Measurements from ENCODE around the gene PPA1. TPM values are rescaled to one million over a fixed set of nuclear protein-coding genes. Genes with fewer than 3 reads are reported as not detected.
"Not testable (repeated sequence)": the region's sequence is repeated elsewhere in the genome, so short reads cannot be mapped to it uniquely, and the experiment has no call there.

PPA1 gene
- 187 and 192 TPM in 2 replicates for total RNA-seq

GRCh38 chr10:70233109-70233938, at the start of gene PPA1:
TSS of gene PPA1 (minus strand) at chr10:70233429. CDS start at chr10:70233327, 102 bp downstream.
- intact Hi-C loops (cut with micrococcal nuclease) = loop anchor here (1.0 to 5.0 kb wide), 11 partner anchors 12 to 1513 kb away; partner anchors contain the start of genes CCAR1, LRRC20, PALD1 and SAR1A

GRCh38 chr10:70281609-70282008, 48.4 kb upstream of the PPA1 start:
- intact Hi-C loops (cut with micrococcal nuclease) = no loop called here

- intact Hi-C loops (cut with micrococcal nuclease) = no loop called here
These were observed 46.9 kb upstream of the PPA1 start for GRCh38 chr10:70280099-70280498.

GRCh38 chr10:70277396-70278030, 44.3 kb upstream of the PPA1 start:
- intact Hi-C loops (cut with micrococcal nuclease) = no loop called here

GRCh38 chr10:70274643-70275042, 41.4 kb upstream of the PPA1 start:
- intact Hi-C loops (cut with micrococcal nuclease) = loop anchor here (5.0 kb wide), 1 partner anchor 102 kb away; the partner anchor contains the start of gene SAR1A

GRCh38 chr10:70272925-70273316, 39.7 kb upstream of the PPA1 start:
- intact Hi-C loops (cut with micrococcal nuclease) = loop anchor here (1.0 to 5.0 kb wide), 6 partner anchors 40 to 181 kb away; partner anchors contain the start of genes PPA1 and SAR1A

GRCh38 chr10:70271996-70272924, 39.0 kb upstream of the PPA1 start:
- intact Hi-C loops (cut with micrococcal nuclease) = loop anchor here (1.0 to 5.0 kb wide), 3 partner anchors 83 to 180 kb away; partner anchors contain the start of gene SAR1A

GRCh38 chr10:70270952-70271351, 37.7 kb upstream of the PPA1 start:
- intact Hi-C loops (cut with micrococcal nuclease) = loop anchor here (5.0 kb wide), 1 partner anchor 99 kb away; the partner anchor contains the start of gene SAR1A

GRCh38 chr10:70269741-70270140, 36.5 kb upstream of the PPA1 start:
- intact Hi-C loops (cut with micrococcal nuclease) = loop anchor here (5.0 kb wide), 1 partner anchor 97 kb away; the partner anchor contains the start of gene SAR1A

- intact Hi-C loops (cut with micrococcal nuclease) = no loop called here
These were observed 35.1 kb upstream of the PPA1 start for GRCh38 chr10:70268376-70268775.

GRCh38 chr10:70267161-70267933, 34.1 kb upstream of the PPA1 start:
- intact Hi-C loops (cut with micrococcal nuclease) = no loop called here

GRCh38 chr10:70266701-70267100, 33.5 kb upstream of the PPA1 start:
- intact Hi-C loops (cut with micrococcal nuclease) = no loop called here

- intact Hi-C loops (cut with micrococcal nuclease) = no loop called here
These were observed 32.8 kb upstream of the PPA1 start for GRCh38 chr10:70266056-70266455.

- intact Hi-C loops (cut with micrococcal nuclease) = no loop called here
These were observed 31.9 kb upstream of the PPA1 start for GRCh38 chr10:70265032-70265689.

- intact Hi-C loops (cut with micrococcal nuclease) = no loop called here
These were observed 27.5 kb upstream of the PPA1 start for GRCh38 chr10:70260734-70261133.

- intact Hi-C loops (cut with micrococcal nuclease) = no loop called here
These were observed 27.0 kb upstream of the PPA1 start for GRCh38 chr10:70260259-70260658.

- intact Hi-C loops (cut with micrococcal nuclease) = no loop called here
These were observed 25.0 kb upstream of the PPA1 start for GRCh38 chr10:70258216-70258615.

- intact Hi-C loops (cut with micrococcal nuclease) = not testable (repeated sequence)
These were observed 24.6 kb upstream of the PPA1 start for GRCh38 chr10:70257816-70258215.

GRCh38 chr10:70256463-70256862, 23.2 kb upstream of the PPA1 start:
- intact Hi-C loops (cut with micrococcal nuclease) = no loop called here

All from T-helper 1 cell treated with Interleukin-12 subunit alpha and Interleukin-12 subunit beta and Interleukin-4 antibody, amounts not matched to agents 30 ng/mL and 1 ng/mL, for 36 hours (primary cell).